ENCODE data around the gene LIPH.
"Not testable (repeated sequence)": the region's sequence is repeated elsewhere in the genome, so short reads cannot be mapped to it uniquely, and the experiment has no call there.

LIPH gene

DNA sequence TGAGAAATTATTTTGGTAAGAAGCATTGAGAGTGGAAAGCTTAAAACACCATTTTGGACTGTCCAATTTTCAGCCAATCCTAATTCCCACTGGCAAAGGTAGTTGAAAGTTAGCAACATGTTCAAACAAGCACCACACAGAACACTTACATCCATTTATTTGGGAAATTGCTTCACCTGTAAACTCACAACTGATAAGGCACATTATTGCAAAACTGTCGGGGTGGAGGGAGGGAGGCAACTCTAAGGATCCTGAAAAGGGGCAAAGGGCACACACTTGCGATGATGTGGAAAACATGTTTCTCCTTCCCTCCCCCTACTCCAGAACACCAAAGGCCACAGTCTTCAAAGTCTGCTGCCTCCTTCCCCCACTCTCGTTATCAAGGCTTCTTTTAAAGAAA is 62.9 kb downstream of the LIPH start:
- no peaks in the 10 kb centered on the region for H3K4me1 ChIP-seq
- no peak for DNase-seq
- intact Hi-C loops (cut with DNase I; ENCODE audit: low total_unique reads), result no loop called here
- no peak overlapping the region for H3K4me3 ChIP-seq
- H3K27me3 ChIP-seq, result no peaks in the 10 kb centered on the region
- TF ChIP-seq, protein P1, sequence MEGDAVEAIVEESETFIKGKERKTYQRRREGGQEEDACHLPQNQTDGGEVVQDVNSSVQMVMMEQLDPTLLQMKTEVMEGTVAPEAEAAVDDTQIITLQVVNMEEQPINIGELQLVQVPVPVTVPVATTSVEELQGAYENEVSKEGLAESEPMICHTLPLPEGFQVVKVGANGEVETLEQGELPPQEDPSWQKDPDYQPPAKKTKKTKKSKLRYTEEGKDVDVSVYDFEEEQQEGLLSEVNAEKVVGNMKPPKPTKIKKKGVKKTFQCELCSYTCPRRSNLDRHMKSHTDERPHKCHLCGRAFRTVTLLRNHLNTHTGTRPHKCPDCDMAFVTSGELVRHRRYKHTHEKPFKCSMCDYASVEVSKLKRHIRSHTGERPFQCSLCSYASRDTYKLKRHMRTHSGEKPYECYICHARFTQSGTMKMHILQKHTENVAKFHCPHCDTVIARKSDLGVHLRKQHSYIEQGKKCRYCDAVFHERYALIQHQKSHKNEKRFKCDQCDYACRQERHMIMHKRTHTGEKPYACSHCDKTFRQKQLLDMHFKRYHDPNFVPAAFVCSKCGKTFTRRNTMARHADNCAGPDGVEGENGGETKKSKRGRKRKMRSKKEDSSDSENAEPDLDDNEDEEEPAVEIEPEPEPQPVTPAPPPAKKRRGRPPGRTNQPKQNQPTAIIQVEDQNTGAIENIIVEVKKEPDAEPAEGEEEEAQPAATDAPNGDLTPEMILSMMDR (IDR thresholded peaks at IDR 0.05), result no peak
- no peak overlapping the region for H3K27ac ChIP-seq
- no peaks in the 10 kb centered on the region for H3K9me3 ChIP-seq
- H3K36me3 ChIP-seq, result peaks cover 19 to 79% (median 59%) of the 10 kb centered on the region in 3 donors

DNA sequence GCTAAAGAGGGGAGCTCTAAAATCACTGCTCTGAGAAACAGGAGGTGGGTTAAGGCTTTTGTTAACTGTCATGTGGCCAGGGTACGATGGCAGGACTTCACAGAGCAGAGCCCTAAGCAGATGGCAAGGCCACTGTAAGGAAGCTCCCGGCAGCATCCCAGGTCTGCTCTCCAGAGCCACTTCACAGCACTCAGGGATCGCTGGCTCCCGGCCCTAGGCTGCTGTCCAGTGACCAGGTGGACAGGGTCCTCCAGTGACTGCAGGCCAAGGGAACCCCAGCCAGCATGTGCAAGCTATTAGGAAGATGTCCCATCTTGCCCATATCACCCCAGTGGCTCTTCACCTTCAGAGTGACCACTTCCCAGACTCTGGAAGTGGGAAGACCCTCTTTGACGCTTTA is 63.9 kb downstream of the LIPH start:
- no peak for DNase-seq
- intact Hi-C loops (cut with DNase I; ENCODE audit: low total_unique reads), result no loop called here
- Histone ChIP-seq H3K4me1 (no peaks in the 10 kb centered on the region), H3K36me3 (peaks cover 15 to 75% (median 49%) of the 10 kb centered on the region in 3 donors), H3K27me3 (no peaks in the 10 kb centered on the region), H3K4me3 (no peak overlapping the region), H3K9me3 (no peaks in the 10 kb centered on the region), H3K27ac (no peak overlapping the region)
- TF ChIP-seq, protein P1 (IDR thresholded peaks at IDR 0.05), result no peak

DNA sequence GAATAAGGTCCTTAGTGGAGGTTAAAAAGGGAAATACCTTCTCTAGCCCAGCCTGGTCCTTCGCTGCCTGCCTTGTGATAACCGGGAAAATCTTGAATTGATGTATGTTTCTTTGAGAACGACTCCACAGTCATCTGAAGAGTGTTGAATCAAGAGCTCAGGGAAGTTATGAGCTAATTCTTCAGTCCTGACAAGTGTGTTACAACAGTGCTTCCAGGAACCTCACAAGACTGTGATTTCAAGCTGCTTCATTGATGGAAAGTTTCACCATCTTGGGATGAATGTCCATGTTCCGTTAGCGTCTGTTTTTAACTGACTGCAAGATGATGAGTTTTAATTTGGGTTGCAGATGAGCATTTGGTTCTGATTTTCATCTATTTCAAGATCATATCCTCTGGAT is 66.0 kb downstream of the LIPH start:
- Histone ChIP-seq H3K4me1 (no peaks in the 10 kb centered on the region), H3K36me3 (peaks cover 15 to 77% (median 62%) of the 10 kb centered on the region in 3 donors)

DNA sequence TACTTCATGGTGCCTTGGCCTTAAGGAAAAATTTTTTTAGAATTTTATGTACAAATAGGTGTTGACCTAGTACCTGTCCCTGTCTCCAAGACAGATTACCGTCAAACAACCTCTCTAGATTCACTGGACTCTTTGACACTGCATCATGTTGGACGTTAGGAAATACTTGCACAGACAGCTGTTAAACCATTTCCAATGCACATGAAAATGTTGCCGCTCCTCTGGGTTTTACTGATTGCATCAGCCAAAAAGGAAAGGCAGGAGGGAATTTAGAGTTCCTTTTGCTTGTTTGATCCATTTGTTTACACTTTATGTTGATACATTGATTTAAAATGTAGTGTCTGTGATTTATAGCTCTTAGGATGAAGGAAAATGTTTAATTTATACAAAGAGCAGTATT is 68.1 kb downstream of the LIPH start:
- DNase-seq, result no peak
- Histone ChIP-seq H3K27ac (no peak overlapping the region), H3K9me3 (no peaks in the 10 kb centered on the region), H3K4me3 (no peak overlapping the region), H3K4me1 (no peaks in the 10 kb centered on the region), H3K27me3 (no peaks in the 10 kb centered on the region), H3K36me3 (peaks cover 19 to 78% (median 64%) of the 10 kb centered on the region in 3 donors)
- TF ChIP-seq, protein P1 (IDR thresholded peaks at IDR 0.05), result no peak
- intact Hi-C loops (cut with DNase I; ENCODE audit: low total_unique reads), result no loop called here

More for the DNA sequence above, 66.0 kb downstream of the LIPH start:
- Histone ChIP-seq H3K9me3 (no peaks in the 10 kb centered on the region), H3K27me3 (no peaks in the 10 kb centered on the region), H3K4me3 (no peak overlapping the region), H3K27ac (no peak overlapping the region)
- TF ChIP-seq, protein P1 (IDR thresholded peaks at IDR 0.05), result no peak
- no peak for DNase-seq
- intact Hi-C loops (cut with DNase I; ENCODE audit: low total_unique reads), result no loop called here

DNA sequence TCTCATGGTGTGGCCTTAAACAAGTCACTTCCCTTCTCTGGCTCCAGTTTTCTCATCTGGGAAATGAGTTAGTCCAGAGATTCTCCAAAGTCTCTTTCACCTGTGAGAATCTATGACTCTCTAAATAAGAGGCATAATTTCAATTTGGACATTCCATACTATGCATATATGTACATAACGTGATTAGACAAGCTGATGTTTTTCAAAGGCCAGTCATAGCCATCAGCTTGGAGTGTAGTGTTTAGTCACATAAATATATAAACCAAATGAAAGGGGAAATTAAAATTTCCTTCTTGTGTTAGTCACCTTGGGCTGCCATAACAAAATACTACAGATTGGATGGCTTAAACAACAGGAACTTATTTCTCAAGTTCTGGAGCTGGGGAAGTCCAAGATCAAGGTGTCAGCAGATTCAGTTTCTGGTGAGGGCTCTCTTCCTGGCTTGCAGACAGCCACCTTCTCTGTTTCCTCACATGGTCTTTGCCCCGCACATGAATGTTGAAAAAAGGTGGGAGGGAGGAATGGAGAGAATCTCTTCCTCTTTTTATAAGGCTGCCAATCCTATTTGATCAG is 72.9 kb downstream of the LIPH start:
- Histone ChIP-seq H3K36me3 (peaks cover 24 to 92% (median 41%) of the 10 kb centered on the region in 3 donors), H3K9me3 (no peaks in the 10 kb centered on the region), H3K4me3 (no peak overlapping the region), H3K4me1 (no peaks in the 10 kb centered on the region), H3K27me3 (no peaks in the 10 kb centered on the region), H3K27ac (no peak overlapping the region)
- intact Hi-C loops (cut with DNase I; ENCODE audit: low total_unique reads), result no loop called here
- DNase-seq, result no peak
- TF ChIP-seq, protein P1 (IDR thresholded peaks at IDR 0.05), result no peak

DNA sequence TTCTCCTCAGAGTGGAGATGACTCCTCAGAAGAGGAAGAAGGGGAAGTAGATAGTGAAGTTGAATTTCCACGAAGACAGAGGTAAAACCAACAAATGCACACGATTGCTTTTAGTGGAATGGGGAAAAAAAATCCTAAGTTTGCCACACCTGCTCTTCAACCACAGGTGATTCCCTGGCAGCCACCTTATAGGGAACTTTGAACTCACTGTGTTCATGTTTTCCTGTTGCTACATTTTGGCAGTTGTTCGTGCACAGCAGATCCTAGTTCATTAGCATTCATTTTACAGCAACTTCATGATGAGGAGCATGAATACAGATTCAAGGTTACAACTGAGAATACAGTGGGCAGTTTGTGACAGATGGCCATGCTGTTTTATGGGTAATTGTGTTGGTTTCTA is 75.1 kb downstream of the LIPH start:
- TF ChIP-seq, protein P1 (IDR thresholded peaks at IDR 0.05), result no peak
- H3K27me3 ChIP-seq, result no peaks in the 10 kb centered on the region
- H3K9me3 ChIP-seq, result no peaks in the 10 kb centered on the region
- intact Hi-C loops (cut with DNase I; ENCODE audit: low total_unique reads), result no loop called here
- H3K4me3 ChIP-seq, result no peak overlapping the region
- no peak for DNase-seq
- no peaks in the 10 kb centered on the region for H3K4me1 ChIP-seq
- peaks cover 29 to 97% (median 55%) of the 10 kb centered on the region in 3 donors for H3K36me3 ChIP-seq
- no peak overlapping the region for H3K27ac ChIP-seq

DNA sequence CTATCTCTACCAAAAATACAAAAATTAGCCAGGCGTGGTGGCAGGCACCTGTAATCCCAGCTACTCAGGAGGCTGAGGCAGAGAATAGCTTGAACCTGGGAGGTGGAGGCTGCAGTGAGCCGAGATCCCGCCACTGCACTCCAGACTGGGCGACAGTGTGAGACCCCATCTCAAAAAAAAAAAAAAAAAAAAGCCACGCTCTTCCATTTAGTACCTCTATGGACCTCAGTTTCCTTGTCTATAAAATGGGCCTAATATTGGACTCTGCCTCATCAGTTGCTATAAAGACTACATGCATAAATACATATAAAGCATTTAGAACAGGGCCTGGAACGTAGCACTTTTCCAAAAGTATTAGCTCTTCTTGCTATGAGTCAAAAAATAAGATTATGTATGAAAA is 77.5 kb downstream of the LIPH start:
- H3K27ac ChIP-seq; intact Hi-C loops (cut with DNase I; ENCODE audit: low total_unique reads); H3K4me1 ChIP-seq; H3K27me3 ChIP-seq; H3K4me3 ChIP-seq; H3K9me3 ChIP-seq; DNase-seq: not testable (repeated sequence)
- peaks cover 29 to 75% (median 33%) of the 10 kb centered on the region in 3 donors for H3K36me3 ChIP-seq
